ENCODE measurements around the gene CFLAR. TPM values are rescaled to one million over a fixed set of nuclear protein-coding genes. Genes with fewer than 3 reads are reported as not detected.

CFLAR gene
- total RNA-seq, 2 donors from 2014 or later, result 154 to 179 TPM

- H3K27me3 ChIP-seq, result no peaks in the 10 kb centered on the region
- H3K36me3 ChIP-seq, result no peaks in the 10 kb centered on the region
- TF ChIP-seq, protein P1, sequence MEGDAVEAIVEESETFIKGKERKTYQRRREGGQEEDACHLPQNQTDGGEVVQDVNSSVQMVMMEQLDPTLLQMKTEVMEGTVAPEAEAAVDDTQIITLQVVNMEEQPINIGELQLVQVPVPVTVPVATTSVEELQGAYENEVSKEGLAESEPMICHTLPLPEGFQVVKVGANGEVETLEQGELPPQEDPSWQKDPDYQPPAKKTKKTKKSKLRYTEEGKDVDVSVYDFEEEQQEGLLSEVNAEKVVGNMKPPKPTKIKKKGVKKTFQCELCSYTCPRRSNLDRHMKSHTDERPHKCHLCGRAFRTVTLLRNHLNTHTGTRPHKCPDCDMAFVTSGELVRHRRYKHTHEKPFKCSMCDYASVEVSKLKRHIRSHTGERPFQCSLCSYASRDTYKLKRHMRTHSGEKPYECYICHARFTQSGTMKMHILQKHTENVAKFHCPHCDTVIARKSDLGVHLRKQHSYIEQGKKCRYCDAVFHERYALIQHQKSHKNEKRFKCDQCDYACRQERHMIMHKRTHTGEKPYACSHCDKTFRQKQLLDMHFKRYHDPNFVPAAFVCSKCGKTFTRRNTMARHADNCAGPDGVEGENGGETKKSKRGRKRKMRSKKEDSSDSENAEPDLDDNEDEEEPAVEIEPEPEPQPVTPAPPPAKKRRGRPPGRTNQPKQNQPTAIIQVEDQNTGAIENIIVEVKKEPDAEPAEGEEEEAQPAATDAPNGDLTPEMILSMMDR (IDR thresholded peaks at IDR 0.05), result no peak
- DNase-seq (ENCODE audit: low spot score), result no peak
- H3K27ac ChIP-seq, result peak overlapping the region in 1 of 2 donors; percentile 46
- no peak overlapping the region for H3K4me3 ChIP-seq
- H3K9me3 ChIP-seq, result no peaks in the 10 kb centered on the region
- no peaks in the 10 kb centered on the region for H3K4me1 ChIP-seq
Observed at GRCh38 chr2:201208563-201209252, 92.7 kb downstream of the CFLAR start.

GRCh38 chr2:201215963-201216362, 100.0 kb downstream of the CFLAR start:
- H3K4me1 ChIP-seq, result peaks cover 0 to 20% of the 10 kb centered on the region in 2 donors
- no peak overlapping the region for H3K4me3 ChIP-seq
- H3K27me3 ChIP-seq, result no peaks in the 10 kb centered on the region
- TF ChIP-seq, protein P1 (IDR thresholded peaks at IDR 0.05), result no peak
- H3K27ac ChIP-seq, result no peak overlapping the region
- no peaks in the 10 kb centered on the region for H3K9me3 ChIP-seq
- no peak for DNase-seq (ENCODE audit: low spot score)
- H3K36me3 ChIP-seq, result no peaks in the 10 kb centered on the region

DNA sequence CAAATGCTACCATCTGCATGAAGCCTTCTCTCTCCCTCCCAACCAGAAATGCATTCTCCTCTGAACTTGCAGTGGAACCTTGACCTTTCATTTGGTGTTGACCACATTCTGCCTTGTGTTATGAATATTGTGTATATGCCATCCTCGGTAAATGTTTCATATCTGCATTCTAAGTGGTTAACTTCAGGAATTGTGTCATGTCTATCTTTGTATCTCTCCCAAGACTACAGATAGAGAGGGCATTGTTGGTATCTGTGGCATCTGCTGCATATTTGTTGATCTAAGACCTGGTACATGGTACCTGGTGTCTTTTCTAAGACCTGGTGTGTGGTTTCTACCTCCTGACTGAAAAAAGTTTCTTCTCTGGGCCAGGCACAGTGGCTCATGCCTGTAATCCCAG, 101.0 kb downstream of the CFLAR start:
- H3K36me3 ChIP-seq, result no peaks in the 10 kb centered on the region
- no peak overlapping the region for H3K27ac ChIP-seq
- H3K4me1 ChIP-seq, result peaks cover 0 to 22% of the 10 kb centered on the region in 2 donors
- no peak overlapping the region for H3K4me3 ChIP-seq
- TF ChIP-seq, protein P1 (IDR thresholded peaks at IDR 0.05), result no peak
- no peaks in the 10 kb centered on the region for H3K9me3 ChIP-seq
- H3K27me3 ChIP-seq, result no peaks in the 10 kb centered on the region
- no peak for DNase-seq (ENCODE audit: low spot score)

DNA sequence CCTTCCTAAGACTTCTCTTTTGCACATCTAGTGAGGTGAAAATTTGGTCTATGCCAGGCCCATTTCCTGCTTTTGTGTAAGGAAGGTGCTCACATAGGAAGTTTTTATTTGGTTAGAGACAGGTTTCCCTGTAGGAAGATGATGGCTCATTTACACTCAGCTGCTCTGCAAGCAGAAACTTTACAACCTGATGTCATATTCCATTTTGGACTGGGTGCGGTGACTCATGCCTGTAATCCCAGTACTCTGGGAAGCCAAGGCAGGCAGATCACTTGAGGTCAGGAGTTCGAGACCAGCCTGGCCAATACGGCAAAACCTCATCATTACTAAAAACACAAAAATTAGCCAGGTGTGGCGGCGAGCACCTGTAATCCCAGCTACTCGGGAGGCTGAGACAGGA, 102.8 kb downstream of the CFLAR start:
- peak overlapping the region in 1 of 2 donors; percentile 32 for H3K27ac ChIP-seq
- H3K27me3 ChIP-seq, result no peaks in the 10 kb centered on the region
- no peak overlapping the region for H3K4me3 ChIP-seq
- no peaks in the 10 kb centered on the region for H3K36me3 ChIP-seq
- TF ChIP-seq, protein P1 (IDR thresholded peaks at IDR 0.05), result no peak
- DNase-seq (ENCODE audit: low spot score), result no peak
- peaks cover 0 to 22% of the 10 kb centered on the region in 2 donors for H3K4me1 ChIP-seq
- H3K9me3 ChIP-seq, result no peaks in the 10 kb centered on the region

- Histone ChIP-seq H3K27ac (peak overlapping the region in 1 of 2 donors; percentile 32), H3K27me3 (no peaks in the 10 kb centered on the region), H3K4me1 (peaks cover 0 to 22% of the 10 kb centered on the region in 2 donors), H3K9me3 (no peaks in the 10 kb centered on the region), H3K36me3 (no peaks in the 10 kb centered on the region), H3K4me3 (no peak overlapping the region)
- TF ChIP-seq, protein P1 (IDR thresholded peaks at IDR 0.05), result no peak
- DNase-seq (ENCODE audit: low spot score), result no peak
Observed at GRCh38 chr2:201219328-201220096, 103.5 kb downstream of the CFLAR start.

Data from right atrium auricular region (tissue), 2 donors.